MM.1S (cell line): Measurements from ENCODE around the gene DUSP7.

ENCODE experiments used
- EZH2 ChIP-seq: fragments of 300-600 bp; sonication (generic); optimal IDR thresholded peaks from 2 replicates; pipeline ENCODE3; 2017; ENCODE audit warnings: low read depth, mild to moderate bottlenecking, antibody characterized with exemption, low read length, mixed read lengths
- TF ChIP-seq, protein P1 (sequence below): fragments of 300-600 bp; sonication (generic); IDR thresholded peaks from 2 replicates; pipeline ENCODE4 v1.5.1; 2016; ENCODE audit warnings: antibody characterized with exemption, low read length, mixed read lengths

GRCh38 chr3:52085681-52086282 is 29.4 kb upstream of the DUSP7 start:
- TF ChIP-seq, protein P1, sequence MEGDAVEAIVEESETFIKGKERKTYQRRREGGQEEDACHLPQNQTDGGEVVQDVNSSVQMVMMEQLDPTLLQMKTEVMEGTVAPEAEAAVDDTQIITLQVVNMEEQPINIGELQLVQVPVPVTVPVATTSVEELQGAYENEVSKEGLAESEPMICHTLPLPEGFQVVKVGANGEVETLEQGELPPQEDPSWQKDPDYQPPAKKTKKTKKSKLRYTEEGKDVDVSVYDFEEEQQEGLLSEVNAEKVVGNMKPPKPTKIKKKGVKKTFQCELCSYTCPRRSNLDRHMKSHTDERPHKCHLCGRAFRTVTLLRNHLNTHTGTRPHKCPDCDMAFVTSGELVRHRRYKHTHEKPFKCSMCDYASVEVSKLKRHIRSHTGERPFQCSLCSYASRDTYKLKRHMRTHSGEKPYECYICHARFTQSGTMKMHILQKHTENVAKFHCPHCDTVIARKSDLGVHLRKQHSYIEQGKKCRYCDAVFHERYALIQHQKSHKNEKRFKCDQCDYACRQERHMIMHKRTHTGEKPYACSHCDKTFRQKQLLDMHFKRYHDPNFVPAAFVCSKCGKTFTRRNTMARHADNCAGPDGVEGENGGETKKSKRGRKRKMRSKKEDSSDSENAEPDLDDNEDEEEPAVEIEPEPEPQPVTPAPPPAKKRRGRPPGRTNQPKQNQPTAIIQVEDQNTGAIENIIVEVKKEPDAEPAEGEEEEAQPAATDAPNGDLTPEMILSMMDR, result no peak
- TF ChIP-seq EZH2, result no peak
